ENCODE data around the gene MET.

Gene MET

GRCh38 chr7:116663744-116664143 lies 8.3 kb upstream of the MET start:
- no peak for DNase-seq

GRCh38 chr7:116665332-116665996 lies 6.5 kb upstream of the MET start:
- DNase-seq: no peak

GRCh38 chr7:116669769-116670168 lies 2.2 kb upstream of the MET start:
- DNase-seq: no peak

DNA sequence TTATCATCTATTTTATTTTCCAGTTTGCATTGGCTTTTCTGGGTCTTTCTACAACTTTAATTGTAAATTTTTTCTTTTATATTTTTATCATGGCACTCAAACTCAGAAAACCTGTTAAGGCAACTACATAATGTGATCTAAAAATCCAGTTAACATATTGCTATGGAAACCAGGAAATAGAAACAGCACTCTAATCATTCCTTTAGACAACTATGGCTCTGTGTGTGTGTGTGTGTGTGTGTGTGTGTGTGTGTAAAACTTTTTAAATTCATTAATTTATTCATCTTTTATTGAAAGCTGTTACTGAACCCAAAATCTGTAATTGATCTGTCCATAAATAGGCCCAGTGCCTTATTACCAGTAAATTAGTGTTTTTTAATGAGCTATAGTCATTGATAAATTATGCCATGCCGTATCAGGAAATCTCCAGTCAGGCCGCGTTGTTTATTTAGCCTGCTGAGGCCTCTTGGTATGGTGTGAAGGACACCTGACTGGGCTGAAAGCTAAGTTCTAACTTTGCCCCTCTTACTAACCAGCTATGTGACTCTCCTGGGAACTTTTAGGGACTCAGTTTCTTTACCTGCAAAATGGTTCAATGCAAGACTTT lies 1.5 kb upstream of the MET start:
- DNase-seq: no peak

DNA sequence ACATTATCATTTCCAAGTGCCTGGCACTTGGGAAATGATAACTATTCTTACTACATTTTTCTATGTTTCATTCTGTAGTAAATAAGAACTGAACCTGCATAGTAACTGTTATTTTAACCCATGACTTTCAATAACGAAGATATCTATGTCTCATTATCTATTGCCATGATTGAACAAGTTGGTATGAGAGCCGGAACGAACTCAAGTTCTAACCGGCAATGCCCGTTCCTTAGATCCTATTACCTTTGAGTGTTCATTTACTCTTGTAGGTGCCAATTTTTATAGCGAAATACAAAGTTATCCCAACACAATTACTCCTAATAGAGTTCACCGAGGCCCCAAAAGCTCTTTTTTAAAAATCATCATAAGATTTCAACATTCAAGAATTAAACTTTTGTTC lies 885 bp upstream of the MET start:
- no peak for DNase-seq

- peak in 9 of 56 donors; percentile 2 to 52 (median 18) for DNase-seq
Measured at GRCh38 chr7:116672596-116673456, 830 bp downstream of the MET start.

DNA sequence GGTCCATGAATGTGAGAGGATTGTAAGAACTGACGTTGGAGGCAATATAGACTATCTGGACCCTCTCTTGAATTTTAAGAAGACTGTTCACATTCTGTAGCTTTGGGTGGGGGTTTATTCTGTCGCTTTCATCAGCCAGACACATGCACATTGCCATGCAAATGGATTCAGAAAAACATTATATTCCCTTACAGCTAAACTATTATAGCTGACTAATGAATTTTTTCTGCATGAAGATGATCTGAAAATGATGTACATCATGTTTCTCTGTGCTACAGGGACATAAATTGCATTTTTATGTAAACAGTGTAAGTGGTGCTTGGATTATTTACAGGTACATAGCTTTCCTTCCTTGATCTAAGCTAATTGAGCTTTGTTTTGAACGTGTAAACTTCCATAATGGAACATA lies 1.5 kb downstream of the MET start:
- no peak for DNase-seq

DNA sequence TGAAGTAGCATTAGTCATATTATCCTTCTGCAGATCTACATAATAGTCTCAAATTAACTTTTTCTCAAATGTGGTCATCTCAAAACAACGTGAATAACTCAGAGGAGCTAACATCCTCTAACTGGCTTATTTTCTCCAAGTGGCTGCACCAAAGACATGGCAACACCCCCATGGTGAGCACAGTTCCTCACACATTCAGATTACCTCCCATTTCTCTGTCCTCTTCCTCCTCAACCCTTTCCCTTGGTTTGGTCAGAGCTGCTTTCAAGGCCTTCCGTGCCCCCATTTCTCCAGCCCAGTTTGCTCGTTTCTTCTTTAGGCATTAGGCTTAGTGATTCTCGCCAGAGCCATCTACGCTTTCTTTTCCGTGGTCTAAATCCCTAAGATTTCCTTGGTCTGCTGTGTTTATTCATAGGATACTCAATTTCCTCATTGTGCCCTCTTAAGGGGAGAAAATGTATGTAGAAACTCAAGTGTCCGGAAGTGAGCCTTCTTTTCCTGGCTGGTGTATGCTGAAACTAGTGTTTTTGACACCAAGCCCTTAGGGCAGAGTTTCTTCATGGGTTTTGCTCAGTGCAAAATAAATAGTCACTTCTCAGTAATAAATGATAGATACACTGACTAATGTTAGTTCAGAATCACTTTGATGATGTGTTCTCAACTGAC lies 2.6 kb downstream of the MET start:
- no peak for DNase-seq

DNA sequence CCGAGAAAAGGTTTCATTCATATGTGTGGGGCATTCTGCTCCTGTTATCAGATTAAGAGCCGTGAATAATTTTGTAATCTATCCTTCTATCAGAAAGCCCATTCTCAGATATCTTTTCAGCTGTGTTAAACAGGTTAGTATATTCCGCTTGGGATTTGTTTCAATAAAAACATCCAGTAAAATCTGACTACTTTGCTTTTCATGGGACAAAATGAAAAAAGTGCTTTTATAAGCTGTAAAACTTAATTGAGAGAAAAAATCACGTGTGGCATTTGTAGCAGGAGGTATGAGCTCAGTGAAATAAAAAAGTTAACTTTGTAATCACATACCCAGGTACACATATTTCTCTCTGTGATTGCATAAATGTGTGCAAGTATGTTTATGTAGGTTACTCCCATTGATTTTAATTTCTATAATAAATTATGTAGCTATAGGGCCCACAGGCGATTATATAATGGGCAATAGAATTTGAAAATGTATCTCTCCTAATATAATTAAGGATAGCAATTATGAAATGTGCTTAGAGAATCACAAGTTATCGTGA lies 3.9 kb downstream of the MET start:
- DNase-seq: no peak

- DNase-seq: no peak
Measured at GRCh38 chr7:116678780-116679179, 6.8 kb downstream of the MET start.

DNA sequence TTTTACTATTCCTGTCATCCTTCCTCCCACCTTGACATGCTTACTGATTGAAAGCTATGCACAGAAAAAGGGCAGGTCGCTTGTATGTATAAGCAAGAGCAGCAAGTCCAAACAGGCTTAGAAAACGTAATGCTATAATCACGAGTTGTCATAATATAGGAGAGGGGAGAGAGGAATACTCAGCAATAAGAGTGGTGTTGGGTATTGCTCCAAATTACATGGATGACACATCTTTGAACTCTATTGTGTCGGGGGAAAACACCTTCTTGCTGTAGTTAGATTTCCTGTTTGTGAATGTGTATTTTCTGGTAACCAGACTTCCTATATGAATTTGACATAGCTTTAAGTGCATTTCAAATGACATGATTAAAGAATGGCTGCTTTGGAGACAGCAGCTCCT lies 7.5 kb downstream of the MET start:
- DNase-seq: no peak

DNA sequence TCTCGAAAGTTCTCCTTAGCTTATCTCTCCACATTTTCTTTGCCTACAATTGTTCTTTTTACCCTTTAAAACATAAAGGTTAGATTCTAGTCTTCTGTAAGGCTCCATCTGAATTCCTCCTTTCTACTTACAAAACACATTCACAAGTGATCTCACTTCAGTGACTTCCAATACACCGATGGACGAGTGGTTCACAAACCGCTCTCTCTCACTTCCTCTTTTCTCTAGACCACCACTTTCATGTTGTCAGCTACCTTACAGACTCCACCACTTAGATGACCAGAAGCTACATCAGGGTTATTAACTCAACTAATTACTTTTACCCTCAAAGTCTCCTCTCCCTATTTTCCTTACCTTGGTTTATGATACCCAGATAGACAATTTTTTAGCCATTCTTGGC lies 11.8 kb downstream of the MET start:
- no peak for DNase-seq

DNA sequence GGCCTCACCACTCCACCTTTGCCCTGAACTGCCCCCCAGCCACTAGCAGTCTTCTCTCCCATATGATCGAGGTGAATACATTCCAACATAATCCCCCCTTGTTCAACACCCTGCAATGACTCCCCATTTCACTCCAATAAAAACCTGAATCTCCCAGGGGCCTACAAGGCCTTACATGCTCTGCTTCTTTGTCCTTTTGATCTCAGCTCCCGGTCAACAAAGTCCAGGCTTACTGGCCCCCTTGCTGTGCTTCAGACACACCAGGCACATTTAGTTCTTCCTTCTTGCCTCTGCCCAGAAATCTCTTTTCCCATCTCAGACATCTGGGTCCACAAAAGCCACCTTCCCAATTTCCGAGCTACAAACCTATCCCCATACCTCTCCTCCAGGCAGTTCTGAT lies 14.0 kb downstream of the MET start:
- DNase-seq: no peak

GRCh38 chr7:116686812-116687419 lies 14.9 kb downstream of the MET start:
- no peak for DNase-seq

DNA sequence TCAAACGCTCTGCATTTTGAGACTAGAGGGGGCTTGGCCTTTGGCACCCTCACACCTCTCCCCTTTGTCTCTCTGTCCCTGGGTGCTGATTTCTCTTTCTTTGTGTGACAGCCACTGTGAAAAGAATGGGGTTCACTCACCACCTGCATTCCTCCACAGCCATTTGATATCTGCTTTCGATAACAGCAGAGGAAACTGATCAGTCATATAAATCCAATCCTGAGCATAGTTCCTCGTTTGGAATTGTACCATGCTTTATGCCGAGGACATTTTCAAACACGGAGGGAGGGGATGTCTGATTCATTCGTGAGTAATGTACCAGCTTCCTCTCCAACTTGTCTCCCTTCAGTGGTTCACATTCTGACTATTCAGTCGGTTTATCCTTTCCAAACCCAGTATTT lies 15.8 kb downstream of the MET start:
- DNase-seq: peak in 1 of 56 donors; percentile 11

DNA sequence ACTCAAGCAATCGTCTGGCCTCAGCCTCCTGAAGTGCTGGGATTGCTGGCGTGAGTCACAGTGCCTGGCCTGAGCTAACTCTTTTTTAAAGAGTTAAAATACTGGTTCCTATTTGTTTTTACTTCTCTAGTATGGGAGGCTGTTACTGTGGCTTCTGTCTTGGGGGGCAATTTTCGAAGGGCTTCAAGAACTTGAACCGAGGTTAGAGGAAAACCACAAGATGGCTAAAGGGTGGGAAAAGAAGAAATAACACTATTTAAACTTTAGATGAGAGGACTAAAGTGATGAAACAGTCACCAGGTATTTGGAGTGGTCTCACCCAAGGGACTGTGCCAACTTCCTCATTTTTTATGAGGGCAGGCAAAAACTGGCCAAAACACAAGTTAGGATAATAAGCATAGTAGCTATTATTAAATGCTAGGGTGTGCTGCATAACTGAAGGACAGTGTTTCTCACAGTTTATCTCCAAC lies 17.8 kb downstream of the MET start:
- no peak for DNase-seq

DNA sequence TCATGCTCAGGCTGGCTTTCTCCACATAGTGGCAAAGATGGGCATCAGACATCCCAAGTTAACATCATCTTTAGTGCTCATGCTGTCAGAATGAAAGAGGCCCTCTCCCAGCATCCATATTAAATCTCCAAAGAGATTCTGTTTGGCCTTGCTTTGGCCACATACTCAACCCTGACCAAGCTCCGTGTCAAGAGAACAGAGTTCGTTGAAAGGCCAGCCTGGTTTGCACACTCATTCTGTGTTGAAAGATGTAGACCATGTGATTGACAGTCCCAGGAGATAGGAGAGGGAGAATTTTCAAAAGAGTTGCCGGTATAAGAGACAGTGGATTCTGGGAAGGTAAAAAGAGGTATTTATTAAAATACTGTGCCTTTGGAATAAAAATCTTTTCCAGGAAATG lies 19.7 kb downstream of the MET start:
- DNase-seq: no peak

DNA sequence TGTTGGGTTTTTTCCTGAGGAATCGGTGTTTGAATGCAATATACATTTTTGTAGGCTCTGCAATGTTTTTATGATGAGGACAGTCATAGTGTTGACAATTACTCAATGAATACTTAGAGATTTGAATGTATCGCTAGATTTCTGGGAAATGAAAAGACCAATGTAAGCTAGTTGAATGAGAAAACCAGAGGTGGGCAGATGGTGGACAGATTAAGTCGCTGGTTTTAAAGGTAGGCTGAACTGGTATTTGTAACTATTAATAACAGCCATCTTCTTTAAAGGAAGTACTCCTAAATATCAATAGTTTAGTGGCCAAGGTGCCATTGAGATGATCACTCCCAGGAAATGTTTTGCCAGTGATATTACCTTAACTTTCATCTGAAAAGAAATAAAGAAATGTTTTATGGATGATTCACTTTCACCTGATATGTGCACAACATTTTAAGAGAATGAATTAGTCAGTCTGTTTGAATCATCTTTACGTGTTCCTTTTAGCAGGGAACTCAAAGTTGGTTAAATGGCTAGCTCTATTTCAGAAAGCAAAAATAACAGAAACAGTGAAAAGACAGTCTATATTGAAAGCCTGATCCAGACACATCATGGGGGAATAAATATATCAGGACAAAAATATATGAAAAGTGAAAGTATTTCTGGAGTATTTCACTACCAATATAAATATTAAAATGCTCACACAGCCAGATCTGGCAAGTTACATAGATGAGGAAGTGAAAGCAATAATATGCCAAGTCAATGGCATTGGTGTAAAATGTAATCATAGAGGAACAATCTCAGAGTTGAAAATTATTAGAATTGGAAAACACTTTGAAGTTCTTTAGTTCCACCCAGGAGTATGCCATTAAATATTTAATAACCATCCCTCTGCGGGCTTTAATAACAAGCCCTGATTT lies 20.7 kb downstream of the MET start:
- no peak for DNase-seq

GRCh38 chr7:116696707-116697106 lies 24.7 kb downstream of the MET start:
- no peak for DNase-seq

- no peak for DNase-seq
Measured at GRCh38 chr7:116697152-116697551, 25.2 kb downstream of the MET start.

All from nucleus accumbens (tissue), 56 donors.